Measurements from ENCODE around the gene ADARB1.

Gene ADARB1

GRCh38 chr21:45164124-45164511 lies 89.7 kb downstream of the ADARB1 start:
- TF ChIP-seq CTCF (IDR thresholded peaks at IDR 0.05; ENCODE audit: borderline replicate concordance, control extremely low read depth, extremely low read depth, insufficient read depth, missing control alignments): no peak
- DNase-seq (ENCODE audit: low spot score): no peak
- in situ Hi-C loops (cut with MboI; ENCODE audit: low sequenced_read_pairs, unreplicated experiment): no loop called here

GRCh38 chr21:45164838-45165237 lies 90.5 kb downstream of the ADARB1 start:
- in situ Hi-C loops (cut with MboI; ENCODE audit: low sequenced_read_pairs, unreplicated experiment): no loop called here
- no peak for TF ChIP-seq CTCF (IDR thresholded peaks at IDR 0.05; ENCODE audit: borderline replicate concordance, control extremely low read depth, extremely low read depth, insufficient read depth, missing control alignments)
- DNase-seq (ENCODE audit: low spot score): no peak

- no peak for TF ChIP-seq CTCF (IDR thresholded peaks at IDR 0.05; ENCODE audit: borderline replicate concordance, control extremely low read depth, extremely low read depth, insufficient read depth, missing control alignments)
- no peak for DNase-seq (ENCODE audit: low spot score)
- in situ Hi-C loops (cut with MboI; ENCODE audit: low sequenced_read_pairs, unreplicated experiment): no loop called here
Observed at GRCh38 chr21:45166931-45167330, 92.6 kb downstream of the ADARB1 start.

- no peak for DNase-seq (ENCODE audit: low spot score)
- TF ChIP-seq CTCF (IDR thresholded peaks at IDR 0.05; ENCODE audit: borderline replicate concordance, control extremely low read depth, extremely low read depth, insufficient read depth, missing control alignments): no peak
- in situ Hi-C loops (cut with MboI; ENCODE audit: low sequenced_read_pairs, unreplicated experiment): no loop called here
Observed at GRCh38 chr21:45167796-45168222, 93.4 kb downstream of the ADARB1 start.

GRCh38 chr21:45168522-45168921 lies 94.1 kb downstream of the ADARB1 start:
- no peak for DNase-seq (ENCODE audit: low spot score)
- no peak for TF ChIP-seq CTCF (IDR thresholded peaks at IDR 0.05; ENCODE audit: borderline replicate concordance, control extremely low read depth, extremely low read depth, insufficient read depth, missing control alignments)
- in situ Hi-C loops (cut with MboI; ENCODE audit: low sequenced_read_pairs, unreplicated experiment): no loop called here

- DNase-seq (ENCODE audit: low spot score): no peak
- in situ Hi-C loops (cut with MboI; ENCODE audit: low sequenced_read_pairs, unreplicated experiment): no loop called here
Observed at GRCh38 chr21:45169001-45169400, 94.6 kb downstream of the ADARB1 start.

More at GRCh38 chr21:45169001-45169400, 94.6 kb downstream of the ADARB1 start:
- no peak for TF ChIP-seq CTCF (IDR thresholded peaks at IDR 0.05; ENCODE audit: borderline replicate concordance, control extremely low read depth, extremely low read depth, insufficient read depth, missing control alignments)
